ENCODE results near the gene EXOC4.
"Not testable (repeated sequence)": the region's sequence is repeated elsewhere in the genome, so short reads cannot be mapped to it uniquely, and the experiment has no call there.

Gene EXOC4

DNA sequence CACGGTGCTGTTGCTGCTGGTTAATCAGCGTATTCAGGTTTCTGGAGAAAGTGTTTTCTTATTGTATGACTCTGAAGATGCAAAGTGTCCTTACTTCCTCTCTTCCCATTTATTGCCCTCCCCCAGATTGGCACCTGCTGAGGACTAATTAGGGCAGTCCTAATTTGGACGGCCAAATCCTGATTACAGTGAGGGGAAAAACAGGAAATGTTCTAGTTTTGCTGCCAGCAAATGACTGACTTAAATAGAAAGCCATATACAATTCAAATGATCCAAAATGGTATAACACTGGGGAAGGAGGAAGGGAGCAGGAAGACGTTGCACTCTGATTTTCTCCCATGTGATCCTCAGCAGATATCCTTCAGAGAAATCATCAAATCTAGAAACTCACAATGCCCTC, 651.9 kb downstream of the EXOC4 start:
- no peak for DNase-seq

DNA sequence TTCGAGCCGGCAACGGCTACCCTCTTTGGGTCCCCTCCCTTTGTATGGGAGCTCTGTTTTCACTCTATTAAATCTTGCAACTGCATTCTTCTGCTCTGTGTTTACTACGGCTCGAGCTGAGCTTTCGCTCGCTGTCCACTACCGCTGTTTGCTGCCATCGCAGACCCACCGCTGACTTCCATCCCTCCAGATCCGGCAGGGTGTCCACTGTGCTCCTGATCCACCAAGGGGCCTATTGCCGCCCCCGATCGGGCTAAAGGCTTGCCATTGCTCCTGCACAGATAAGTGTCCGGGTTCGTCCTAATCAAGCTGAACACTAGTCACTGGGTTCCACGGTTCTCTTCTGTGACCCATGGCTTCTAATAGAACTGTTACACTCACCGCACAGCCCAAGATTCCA, 653.7 kb downstream of the EXOC4 start:
- not testable (repeated sequence) for DNase-seq

DNA sequence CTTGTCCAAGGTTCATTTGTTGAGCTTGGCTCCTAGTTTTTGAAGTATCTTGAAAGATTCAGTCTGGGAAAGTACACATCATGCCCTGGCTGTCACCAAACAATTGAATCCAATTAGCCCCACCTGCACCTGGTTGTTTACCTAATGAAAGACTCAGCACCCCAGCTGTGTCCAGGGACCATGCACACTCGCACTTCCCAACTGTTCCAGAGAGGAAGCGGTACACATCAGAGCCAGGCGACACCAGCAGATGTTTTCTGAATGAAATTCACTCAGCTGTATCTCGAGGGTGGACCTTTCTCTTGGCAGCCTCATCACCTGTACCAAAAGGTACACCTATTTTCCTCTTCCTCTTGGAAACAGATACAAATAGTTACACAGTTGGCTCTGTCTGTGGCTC, 657.9 kb downstream of the EXOC4 start:
- no peak for DNase-seq

DNA sequence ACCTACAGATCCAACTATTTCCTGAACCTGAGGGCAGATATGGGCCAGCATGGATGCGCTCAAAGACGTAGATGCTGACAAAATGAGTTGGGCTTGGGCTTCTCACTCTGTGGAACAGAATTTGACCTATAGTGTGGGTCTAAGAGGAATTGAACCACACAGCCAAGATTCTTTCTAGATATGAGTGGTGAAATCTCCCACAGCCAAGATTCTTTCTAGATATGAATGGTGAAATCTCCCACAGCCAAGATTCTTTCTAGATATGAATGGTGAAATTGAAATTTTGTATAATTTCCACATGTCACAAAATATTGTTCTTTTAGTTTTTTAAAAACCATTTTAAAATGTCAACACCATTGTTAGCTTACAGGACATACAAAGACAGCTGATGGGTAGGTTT, 658.8 kb downstream of the EXOC4 start:
- DNase-seq: no peak

DNA sequence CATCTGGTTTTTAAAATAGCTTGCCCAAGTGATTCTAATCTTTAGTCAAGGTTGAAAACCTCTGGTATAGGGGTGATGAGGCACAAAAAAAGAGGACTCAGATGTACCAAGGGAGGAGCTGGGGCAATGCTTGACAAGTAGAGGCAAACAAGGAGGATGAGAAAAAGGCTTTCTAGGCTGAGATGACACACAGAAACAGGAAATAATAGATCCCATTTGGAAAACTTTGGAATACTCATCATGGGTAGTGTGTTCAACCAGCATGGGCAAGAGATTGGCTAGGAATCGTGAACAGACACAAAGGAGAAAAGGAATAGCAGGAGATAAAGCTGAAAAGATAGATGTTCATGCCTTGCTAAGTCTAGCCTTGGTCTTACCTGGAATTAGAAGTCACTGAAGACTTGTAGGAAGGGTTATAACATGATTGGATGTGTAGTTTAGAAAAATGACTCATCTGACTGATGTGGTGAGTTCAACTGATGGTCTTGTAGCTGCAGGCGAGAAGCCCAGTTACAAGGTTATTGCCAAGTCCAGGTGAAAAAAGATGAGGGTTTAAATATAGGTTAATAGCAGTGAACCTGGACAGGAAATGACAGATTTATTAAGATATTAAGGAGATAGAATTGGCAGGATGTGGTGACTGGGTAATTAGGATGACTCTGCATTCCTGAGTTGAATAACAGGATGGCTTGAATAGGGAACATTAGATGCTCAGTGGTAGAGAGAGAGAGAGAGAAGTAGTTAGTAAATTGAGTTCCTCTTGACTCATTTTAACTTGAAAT, 660.2 kb downstream of the EXOC4 start:
- DNase-seq: no peak

DNA sequence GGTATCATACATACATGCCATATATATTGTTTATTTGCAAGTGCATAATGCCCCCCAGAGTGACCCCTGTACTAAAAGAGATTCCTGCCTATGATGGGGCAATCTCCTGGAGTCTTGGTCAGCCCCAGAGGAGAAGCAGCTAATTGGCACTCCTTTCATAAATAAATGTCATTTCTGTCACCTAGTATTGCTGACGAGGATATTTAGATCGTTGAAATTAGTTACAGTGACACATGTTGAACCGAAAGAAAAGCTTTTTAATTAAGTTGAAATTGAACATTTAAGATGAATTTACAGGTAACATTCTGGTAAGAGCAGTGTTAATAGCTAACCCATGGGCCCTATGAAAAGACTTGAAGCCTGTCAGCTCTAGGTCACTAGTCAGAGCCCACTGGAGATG, 663.7 kb downstream of the EXOC4 start:
- no peak for DNase-seq

DNA sequence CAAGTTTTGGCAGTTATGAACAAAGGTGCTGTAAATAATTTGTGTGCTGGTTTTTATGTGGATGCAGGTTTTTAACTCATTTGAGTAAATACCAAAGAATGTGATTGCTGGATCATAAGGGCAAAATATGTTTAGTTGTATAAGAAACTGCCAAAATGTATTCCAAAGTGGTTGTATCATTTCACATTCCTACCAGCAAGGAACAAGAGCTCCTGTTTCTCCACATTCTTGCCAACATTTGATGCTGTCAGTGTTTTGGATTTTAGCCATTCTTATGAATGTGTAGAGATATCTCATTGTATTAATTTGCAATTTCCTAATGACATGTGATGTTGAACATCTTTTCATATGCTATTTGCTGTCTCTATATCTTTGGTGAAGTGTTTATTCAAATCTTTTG, 666.9 kb downstream of the EXOC4 start:
- DNase-seq: no peak

DNA sequence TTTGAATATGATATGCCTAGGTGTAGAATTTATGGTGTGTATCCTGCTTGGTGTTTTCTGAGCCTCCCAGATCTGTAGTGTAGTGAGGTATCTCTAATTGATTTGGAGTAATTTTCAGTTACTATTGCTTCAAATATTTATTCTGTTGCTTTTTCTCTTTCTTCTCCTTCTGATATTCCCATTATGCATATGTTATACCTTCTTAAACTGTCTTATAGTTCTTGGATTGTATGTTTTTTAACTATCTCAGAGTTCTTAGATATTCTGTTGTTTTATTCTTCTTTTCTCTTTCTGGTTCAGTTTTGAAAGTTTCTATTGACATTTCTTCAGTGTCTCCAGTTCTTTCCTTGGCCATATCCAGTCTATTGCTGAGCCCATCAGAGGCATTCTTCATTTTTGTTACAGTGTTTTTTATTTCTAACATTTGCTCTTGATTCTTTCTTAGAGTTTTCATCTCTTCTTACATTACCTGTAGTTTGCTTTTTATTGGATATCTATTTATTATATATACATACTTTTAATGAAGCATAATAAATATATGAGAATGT, 668.8 kb downstream of the EXOC4 start:
- DNase-seq: no peak

DNA sequence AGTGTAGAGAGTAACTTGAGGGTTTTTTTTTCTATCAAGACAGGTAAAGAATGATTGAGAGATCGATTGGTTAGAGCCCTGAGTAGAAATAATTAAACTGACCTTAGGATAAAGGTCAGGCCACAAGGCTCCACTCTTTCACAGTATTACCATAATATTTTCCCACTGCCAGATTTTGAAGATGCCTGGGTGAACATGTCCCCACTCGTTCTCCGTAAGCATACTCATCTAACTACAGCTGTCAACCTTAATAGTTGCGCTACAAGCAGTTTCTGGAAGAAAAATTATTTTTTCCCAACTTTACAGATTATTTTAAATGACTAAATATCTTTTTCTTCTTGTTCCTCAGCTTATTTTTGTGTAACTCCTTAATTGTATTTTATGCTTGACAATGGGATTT, 671.1 kb downstream of the EXOC4 start:
- no peak for DNase-seq

DNA sequence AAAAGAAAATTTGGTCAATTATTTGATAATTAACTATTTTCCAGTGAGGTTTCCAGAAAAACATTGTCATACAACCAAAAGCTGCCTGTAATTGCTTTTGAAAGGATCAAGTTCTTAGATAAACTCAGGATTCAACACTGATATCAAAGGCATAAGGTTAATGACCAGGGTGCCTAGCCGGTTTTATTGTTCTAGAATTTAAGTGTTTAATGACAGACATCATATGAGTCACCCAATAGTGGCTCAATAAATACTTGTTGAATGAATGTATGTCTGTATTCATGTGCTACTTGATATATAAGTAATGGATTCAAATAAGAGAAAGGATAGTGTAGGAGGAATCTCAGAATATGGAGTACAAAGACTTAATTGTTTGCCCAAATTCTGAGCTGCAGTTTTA, 678.2 kb downstream of the EXOC4 start:
- no peak for DNase-seq

DNA sequence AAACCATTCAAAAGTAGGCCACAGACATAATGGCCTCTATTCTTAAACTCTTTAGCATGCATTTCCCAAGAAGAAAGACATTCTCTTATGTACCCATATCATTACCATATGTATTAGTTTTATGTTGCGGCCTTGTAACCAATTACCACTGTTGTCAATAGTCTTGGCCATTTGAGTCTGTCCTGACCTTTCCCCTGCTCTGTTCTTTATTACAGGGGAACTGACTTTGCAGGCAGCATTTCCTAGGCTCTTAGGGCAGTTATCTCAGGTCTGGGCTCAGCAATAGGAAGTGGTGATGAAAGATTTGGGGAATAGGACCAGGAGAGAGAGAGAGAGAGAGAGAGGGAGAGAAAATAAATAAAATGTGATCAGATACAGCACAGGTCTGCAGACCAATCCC, 679.7 kb downstream of the EXOC4 start:
- no peak for DNase-seq

DNA sequence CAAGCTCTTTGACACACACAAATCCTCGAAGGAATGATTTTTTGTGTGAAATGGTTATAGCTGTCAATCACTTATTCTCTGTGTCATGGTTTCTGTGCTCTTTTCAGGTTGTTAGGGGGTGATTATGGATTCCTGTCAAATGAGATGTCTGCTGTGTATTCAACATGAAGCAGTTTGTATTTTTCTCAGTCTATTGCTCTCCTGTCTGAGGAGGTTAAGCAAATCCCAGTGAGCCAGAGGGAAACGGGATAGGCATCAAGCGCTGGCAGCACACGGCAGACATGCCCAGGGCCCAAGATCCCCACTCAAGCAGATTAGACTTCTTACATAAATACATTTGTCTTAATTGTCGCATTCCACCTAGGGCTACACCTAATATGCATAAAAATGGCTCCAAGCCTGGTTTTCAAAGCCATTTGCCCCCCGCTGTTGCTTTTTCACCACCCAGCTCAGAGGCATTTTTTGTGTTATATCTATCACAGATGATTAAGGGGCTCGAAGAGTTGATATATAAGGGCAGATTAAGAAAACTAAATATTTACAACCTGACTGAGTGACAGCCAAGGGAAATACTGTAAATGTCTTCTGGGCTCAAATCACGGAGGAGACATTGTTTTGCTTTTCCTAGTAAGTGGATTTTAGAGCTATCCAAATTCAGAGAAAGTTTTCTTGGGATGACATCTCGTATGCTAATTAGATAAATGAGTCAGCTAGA, 681.5 kb downstream of the EXOC4 start:
- DNase-seq: no peak

DNA sequence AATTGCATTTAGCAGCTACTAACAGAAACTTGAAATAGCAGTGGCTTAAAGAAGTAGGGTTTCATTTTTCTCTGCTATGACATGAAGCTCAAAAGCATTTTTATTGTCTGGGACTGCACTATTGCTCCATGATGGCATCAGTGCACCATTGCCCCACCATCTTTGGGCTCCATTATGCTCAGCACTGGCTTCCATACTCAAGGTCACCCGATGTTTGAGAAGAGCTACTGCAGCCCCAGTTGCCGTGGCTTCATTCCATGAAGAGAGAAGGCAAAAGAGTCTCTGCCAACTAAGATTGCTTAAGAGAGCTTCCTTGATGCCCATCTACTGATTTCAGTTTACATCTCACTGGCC, 682.1 kb downstream of the EXOC4 start:
- no peak for DNase-seq

DNA sequence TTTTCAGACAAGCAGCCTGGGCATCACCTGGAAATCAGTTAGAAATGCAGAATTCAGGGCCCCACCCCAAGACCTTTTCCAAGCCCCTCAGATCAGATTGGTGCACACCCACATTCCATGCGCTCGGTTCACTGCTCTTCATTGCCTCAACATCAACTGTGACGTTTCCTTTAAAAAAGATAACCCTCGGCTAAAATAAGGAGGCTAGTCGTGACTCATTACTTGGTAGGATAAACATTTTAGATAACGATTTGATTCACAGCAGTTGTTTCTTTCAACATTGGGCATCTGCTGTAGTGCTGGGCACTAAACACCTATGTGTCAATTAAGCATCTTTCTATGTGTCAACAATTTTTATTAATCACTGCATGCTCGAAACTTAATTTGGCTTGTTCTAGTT, 683.2 kb downstream of the EXOC4 start:
- DNase-seq: no peak

DNA sequence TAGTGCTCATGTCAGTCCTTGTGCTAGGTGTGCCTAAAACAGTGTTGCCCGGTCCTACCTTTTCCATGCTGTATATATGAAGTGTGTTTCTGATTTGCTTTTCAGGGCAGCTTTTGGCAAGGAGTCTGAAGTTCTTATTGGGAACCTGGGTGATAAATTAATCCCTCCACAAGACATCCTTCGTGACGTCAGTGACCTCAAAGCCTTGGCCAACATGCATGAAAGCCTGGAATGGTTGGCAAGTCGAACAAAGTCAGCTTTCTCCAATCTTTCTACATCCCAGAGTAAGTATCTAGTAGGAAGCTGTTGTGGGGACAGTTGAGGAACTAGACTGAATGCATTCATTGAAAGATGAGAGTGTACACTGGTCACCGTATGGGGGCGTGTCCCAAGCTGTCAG, 684.9 kb downstream of the EXOC4 start:
- DNase-seq: no peak

DNA sequence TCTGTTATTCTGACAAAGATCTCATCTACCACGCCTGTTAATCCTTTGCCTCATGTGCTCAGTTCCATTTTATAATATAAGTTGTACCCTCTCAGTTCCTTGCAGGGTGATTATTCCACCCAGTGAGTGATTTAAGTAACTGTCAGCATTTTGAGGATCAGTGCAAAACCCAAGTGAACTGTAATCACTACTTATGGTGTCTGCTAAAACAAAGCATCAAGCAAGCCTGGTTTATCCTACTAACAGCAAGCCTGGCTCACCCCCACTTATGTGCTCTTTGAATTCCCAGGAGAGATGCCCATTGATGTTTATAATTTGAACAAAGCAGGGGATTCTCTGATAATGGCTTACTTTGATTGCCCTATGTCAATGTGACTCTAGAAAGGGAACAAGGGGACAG, 687.5 kb downstream of the EXOC4 start:
- DNase-seq: no peak

DNA sequence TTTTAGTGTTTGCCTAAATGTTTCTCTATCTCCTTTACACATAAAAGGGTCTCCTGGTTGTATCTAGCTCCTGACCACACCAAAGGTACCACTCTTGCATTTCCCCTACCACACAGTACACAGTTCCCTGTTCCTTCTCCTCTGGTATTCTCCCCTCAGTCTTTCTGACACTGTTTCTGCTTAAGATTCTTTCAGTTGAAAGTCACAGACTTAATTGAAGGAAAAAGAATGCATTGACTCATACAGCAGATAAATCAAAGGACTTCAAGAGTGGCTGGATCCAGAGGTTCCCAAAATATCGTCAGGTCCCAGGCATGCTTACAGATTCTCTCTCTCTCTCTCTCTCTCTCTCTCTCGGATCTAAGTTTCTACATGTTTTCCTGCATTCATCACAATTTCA, 688.6 kb downstream of the EXOC4 start:
- peak; percentile 15 for DNase-seq

DNA sequence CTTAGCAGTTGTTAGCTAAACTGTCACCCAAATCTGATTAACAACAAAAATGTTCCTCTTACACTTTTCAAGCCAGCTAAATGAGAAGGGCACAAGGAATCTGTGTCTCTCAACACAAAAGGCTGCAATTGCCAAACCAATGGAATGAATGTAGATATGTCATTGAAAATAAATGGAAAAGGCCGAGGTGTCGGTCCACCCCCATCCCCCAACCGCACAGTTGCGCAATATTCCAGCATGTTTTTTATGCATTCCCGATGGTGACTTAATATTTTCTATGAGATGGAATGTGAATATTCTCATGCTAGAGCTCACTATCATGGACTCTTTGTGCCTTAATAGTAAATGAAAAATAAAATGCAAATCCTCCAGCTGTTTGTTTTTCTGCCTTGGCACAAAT, 692.6 kb downstream of the EXOC4 start:
- no peak for DNase-seq

DNA sequence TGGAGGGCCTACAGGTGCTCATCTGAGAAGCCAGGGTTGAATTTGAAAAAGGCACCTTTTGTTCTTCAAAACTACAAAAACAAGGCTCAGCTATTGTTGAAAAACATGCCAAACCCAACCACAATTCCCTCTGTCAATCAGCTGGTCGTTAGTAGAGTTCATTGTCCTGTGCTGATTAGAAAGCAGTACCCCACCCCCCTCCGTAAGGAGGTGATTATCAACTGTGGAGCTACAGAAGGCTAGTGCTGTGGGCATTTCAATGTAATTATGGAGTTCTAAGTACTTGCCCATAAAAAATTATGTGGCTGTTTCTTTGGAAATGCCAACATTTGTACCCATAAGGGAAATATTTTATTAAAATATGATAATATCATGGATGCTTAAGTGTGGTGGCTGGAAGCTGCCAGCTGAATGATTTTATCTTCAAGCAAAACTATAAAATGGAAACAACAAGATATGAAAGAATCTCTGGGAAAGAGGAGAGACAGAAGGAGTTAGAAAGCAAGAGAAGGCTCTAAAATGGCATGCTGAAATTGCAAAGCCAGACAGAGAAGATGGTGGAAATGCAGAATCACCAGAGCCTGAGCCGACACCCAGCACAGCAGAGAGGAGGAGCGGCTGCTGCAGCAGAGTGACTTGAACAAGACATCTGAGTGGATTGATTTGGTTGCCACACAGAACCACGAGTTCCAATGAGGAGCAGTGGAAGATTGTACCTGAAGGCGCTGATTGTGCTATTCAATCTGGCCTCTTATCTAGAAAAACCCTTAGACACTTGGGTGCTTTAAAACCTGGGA, 694.8 kb downstream of the EXOC4 start:
- no peak for DNase-seq

DNA sequence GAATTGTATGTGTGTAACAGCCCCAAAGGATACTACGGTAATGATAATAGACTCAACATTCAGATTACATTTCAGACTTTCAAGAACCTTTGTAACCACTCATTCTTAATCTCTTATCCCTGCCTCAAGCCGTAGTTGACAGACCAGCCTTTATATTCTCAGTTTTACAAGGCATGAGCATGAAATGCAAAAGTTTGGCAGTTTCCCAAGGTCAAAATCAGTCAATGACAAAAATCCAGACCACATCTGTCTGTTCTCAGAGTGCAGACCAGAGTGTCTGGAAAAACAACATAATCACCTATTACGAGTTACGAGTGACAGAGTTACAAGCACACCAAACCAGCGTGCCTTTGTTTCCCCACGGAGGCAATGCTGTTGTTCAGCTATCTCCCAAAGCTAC, 695.7 kb downstream of the EXOC4 start:
- DNase-seq: no peak

DNA sequence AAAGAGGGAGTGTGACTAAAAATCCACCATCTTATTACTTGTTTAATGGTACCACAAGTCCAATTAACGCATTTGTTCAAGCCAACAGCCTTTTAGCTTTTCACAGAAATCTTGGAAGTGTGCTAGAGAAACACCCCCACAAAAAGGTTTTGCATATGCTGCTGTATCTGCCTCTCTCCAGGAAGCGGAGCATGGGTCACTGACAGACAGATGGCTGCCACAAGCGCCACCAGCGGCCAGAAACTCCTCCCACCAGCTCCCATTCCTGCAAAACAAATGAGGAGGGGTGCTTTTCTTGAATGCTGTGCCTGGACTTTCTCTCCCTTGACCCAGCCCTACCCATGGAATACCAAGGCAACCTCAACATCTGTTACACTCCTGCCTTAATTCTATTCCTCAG, 698.0 kb downstream of the EXOC4 start:
- no peak for DNase-seq

DNA sequence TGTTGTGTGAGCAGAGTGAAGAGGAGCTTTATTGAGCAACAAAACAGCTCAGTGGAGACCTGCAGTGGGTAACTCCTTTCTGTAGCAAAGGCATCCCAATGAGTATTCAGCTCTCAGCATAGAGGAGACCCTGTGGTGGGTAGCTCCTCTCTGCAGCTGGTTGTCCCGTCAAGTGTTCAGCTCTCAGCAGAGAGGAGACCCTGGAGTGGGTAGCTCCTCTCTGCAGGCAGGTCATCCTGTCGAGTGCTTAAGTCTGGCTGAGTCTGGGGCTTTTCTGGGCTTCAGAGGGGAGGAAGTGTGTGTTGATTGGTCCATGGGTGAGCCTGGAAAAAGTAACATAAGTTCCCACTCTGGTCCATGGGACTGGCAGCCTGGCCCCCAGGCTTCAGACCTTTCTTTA, 702.3 kb downstream of the EXOC4 start:
- DNase-seq: no peak

DNA sequence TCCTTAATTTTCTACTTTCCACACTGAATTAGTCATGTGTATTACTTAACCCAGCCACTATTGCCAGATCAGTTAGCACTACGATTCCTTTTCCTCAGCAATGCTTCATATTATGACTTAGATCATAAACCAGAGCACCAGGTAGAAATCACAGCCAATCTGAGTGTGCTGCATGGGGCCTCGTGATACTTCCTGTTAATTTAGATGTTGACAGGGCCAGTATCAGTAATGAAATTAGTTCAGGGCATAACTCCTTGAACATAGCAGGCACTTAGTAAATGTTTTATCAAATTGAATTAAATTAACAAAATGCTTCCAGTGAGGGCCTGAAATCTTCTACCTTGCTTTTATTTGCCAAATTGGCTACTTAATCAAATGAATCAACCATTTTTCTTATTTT, 705.0 kb downstream of the EXOC4 start:
- no peak for DNase-seq

DNA sequence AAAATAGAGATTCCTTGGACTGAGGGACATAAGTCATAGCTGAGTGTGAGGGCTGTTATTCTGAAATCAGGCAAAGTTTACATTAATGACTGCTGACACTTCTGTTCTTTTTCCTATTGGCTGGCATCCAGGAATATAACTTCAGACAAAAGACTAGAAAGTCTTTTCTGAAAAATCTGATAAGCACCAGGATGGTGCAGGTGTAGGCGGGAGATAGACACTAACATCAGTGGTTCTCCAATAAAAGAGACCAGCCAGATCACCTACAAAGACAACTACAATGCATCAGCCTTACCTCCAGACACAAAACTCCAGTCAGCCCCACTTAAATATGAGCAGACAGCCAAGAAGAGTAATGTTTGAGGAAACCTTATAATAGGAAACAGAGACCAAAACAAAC, 705.9 kb downstream of the EXOC4 start:
- no peak for DNase-seq

Measured in amniotic stem cell (primary cell).